ENCODE data around the gene PLEKHG4B.
"Not testable (repeated sequence)": the region's sequence is repeated elsewhere in the genome, so short reads cannot be mapped to it uniquely, and the experiment has no call there.

- TF ChIP-seq HDAC6 (IDR thresholded peaks at IDR 0.05; ENCODE audit: low read depth, low read length); CTCF (IDR thresholded peaks at IDR 0.05; ENCODE audit: control extremely low read depth in 1 of 3, insufficient read depth in 1 of 3, low read depth in 1 of 3, low read length in 3 of 3); ATF2 (IDR thresholded peaks at IDR 0.05; ENCODE audit: low read length); TAF1 (IDR thresholded peaks at IDR 0.05; ENCODE audit: low read depth, low read length): not testable (repeated sequence)
Measured at GRCh38 chr5:235527-235926, 143.6 kb downstream of the PLEKHG4B start.
